ENCODE results near the gene ETV1. TPM values are rescaled to one million over a fixed set of nuclear protein-coding genes. Genes with fewer than 3 reads are reported as not detected.
A peak's percentile ranks its signal among the peaks of the same experiment; 100 is the strongest.

ETV1 gene
- total RNA-seq, 1 donor from 2014 or later, result 29.8 TPM

DNA sequence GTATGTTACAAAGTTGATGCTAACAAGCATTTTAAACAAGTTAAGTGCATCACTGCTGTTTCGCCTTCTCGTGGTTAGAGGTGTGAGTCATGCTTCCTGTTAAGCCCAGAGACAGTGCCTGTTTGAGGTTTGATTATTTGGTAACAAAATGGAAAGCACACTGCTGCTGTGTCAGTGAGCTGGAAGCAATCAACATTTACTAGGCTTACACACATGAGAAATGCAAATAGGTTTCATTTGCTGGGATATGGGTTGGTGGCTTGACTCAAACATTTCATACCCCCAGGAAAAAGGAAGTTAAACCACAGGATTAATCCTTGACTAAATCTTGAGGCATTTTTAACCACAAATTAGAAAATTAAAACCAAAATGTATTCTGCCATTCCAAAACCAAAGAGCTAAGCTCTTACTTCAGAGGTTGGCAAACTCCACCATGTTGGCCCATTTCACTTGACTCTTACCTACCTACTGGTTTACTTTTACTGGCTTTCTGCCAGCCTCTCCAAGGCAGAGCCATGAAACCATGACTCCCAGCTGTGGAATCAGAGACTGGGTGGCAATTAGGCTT lies 139.2 kb downstream of the ETV1 start:
- intact Hi-C loops (cut with micrococcal nuclease), result no loop called here
- DNase-seq, result no peak
- ATAC-seq, result peak; percentile 31

DNA sequence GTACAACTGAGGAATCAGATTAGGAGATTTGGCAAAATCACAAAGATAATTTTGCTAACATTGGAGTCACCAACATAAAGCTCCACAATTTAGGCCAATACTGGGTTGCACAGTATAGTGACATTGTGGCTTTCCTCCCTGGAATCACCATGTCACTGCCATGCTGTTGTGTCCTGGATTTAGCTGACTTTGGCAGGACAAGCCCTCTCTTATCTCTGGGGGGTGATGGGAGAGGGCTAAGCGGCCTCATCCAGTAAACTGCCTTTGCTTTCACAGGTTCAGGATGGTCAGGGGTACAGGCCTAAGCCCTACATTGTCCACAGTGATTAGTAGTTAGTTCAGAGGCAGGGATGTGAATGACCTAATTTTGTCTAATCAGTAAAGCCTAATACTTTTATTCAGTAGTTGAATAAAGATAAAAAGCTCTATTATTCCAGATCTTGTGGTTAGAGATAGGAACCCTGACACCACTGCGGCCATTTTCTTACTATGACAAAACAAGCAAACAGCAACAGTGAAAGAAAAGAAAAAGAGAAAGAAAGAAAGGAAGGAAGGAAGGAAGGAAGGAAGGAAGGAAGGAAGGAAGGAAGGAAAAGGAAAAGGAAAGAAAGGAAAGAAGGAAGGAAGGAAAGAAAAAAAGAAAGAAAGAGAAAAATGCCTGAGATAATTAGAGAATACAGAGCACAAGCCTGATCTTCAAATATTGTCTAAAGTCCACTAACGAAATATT lies 140.1 kb downstream of the ETV1 start:
- ATAC-seq (peak; percentile 21), DNase-seq (no peak)
- intact Hi-C loops (cut with micrococcal nuclease), result no loop called here

GRCh38 chr7:13848681-13849131 lies 140.8 kb downstream of the ETV1 start:
- ATAC-seq, result no peak
- no peak for DNase-seq
- intact Hi-C loops (cut with micrococcal nuclease), result no loop called here

- no peak for DNase-seq
- intact Hi-C loops (cut with micrococcal nuclease), result no loop called here
- no peak for ATAC-seq
Measured at GRCh38 chr7:13846386-13846785, 143.1 kb downstream of the ETV1 start.

GRCh38 chr7:13845601-13846000 lies 143.9 kb downstream of the ETV1 start:
- intact Hi-C loops (cut with micrococcal nuclease), result no loop called here
- no peak for ATAC-seq
- DNase-seq, result no peak

DNA sequence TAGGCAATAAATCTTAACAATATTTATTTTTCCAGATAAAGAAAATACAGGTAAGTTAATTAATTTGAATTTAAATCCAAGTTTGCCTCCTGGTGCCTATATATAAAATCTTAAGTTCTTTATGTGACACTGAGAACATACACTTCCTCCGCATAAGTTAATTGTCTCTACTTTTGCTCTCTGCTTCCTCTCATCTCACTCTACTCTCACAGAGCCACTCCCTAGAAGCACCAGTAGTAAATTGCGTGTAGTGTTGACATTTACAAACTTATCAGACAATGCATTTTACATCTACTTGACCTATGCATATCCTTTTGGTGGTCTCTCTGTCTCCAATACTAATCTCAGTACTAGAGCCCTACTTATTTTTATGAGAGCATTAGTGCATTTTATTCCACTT lies 144.5 kb downstream of the ETV1 start:
- intact Hi-C loops (cut with micrococcal nuclease), result no loop called here
- DNase-seq, result no peak
- ATAC-seq, result no peak

DNA sequence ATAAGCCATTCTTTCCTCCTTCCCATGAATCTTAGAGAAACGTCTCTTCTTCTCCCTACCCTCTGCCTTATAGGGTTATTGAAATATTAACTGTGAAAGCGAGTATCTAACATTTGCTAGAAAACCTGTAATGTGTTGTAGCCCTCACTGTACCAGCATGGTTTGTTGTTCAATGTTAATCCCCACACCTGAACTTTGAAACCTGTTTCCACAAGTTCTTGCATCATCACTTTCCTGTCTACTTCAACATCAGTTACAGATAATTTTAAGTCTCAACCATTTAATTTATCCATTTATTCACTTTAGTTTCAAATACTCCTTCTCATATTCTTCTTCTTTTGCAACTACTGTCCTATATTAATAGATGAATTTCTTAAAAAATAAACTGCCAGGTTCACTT lies 148.2 kb downstream of the ETV1 start:
- no peak for ATAC-seq
- DNase-seq, result no peak
- intact Hi-C loops (cut with micrococcal nuclease), result no loop called here

Measured in left ventricle myocardium superior (tissue), 1 donor.